HS-5 (cell line): ENCODE data around the gene P3H4.

Experiments
- DNase-seq: peaks from one replicate; pipeline ENCODE4 v3.0.0-alpha.2; 2012; ENCODE audit warnings: low read depth

The P3H4 gene

DNA sequence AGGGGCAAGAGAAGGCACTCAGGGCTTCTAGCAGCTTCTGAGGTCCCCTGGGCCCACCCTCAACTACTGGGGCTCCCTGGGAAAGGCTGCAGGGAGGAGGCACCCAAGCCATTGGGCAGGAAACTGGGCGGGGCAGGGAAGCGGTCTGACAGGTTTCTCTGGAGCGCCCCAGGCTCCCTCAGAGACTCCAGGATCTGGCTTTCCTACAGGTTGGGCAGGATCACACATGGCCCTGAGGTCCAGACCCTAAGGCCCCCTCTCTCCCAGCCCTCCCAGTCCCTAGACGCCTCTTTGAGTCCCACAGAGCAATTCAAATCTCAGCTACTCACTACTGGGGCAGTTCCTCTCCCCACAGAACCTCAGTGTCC is 39.5 kb downstream of the P3H4 start:
- DNase-seq, result no peak

DNA sequence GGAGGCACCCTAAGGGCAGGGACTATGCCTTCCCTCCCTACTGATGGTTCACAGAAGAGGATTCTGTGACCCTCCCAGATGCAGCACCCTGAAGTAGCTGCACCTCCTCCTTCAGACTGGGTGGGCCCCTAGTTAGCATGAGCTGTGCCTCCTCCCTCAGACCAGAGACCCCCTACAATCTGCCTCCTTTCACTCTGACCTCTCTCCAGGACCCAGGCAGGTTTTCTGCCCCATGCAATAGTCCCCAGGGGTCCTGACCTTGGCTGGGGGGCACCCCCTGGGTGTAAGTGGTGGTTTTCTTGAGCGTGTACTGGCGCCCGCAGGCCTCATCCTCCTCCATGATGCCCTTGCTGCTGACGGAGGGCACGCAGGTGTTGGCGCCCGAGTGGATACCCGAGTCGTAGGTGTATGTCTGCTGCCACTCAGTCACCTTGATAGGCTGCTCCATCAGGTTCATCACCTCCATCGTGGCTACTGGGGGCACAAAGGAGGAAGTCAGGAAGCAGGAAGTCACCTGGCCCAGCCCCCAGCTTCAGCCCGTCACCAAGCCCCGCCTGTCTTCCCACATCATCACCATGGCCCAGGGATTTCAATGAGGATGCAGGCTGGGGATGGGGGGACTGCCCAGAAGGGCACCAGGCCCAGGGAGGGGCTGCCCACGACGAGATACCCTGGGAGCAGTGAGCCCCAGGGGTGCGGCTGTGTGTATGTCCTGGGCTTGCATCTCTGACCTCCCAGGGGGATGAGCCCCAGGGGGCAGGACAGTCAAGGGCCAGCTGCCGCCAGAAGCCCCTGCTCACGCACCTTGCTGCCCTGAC is 40.2 kb downstream of the P3H4 start:
- no peak for DNase-seq

DNA sequence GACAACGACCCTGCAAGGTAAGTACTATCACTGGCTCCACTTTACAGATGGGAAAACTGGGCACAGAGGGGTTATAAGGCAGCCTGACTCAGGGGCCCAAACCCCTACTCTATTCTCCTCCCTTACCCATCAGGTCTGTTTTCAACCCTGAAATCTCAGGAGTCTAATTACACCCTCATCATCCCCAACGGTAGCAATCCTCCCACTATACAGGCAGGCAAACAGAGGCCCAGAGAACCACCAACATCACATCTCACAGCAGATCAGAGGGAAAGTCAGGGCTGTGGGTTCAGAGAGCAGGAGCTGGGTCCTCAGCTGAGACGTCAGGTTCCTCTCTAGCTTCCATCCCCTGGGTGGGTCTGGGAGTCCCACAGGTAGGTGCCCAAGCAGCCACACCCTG is 41.8 kb downstream of the P3H4 start:
- no peak for DNase-seq

DNA sequence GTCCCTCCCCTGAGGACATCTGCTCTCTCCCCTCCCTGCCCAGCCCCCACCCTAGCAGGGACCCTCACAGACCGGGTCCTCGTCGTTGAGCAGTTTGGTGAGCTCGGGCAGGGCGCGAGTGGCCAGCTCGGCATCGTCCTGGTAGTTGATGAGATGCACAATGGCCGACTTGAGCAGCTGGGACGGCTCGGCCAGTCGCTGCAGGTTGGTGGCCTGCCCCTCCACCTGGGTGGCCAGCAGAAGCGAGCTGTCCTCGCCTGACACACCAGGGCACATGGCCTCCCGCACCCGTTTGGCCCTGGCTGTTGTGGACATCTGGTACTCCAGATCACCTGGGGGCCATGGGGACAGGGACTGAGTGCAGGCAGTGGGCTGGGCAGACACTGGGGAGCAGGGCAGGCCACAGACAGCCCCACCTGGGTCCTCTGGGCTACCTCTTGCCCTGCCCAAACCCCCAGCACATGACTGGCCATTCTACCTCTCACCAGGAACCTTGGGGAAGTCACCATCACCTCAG is 42.3 kb downstream of the P3H4 start:
- no peak for DNase-seq

DNA sequence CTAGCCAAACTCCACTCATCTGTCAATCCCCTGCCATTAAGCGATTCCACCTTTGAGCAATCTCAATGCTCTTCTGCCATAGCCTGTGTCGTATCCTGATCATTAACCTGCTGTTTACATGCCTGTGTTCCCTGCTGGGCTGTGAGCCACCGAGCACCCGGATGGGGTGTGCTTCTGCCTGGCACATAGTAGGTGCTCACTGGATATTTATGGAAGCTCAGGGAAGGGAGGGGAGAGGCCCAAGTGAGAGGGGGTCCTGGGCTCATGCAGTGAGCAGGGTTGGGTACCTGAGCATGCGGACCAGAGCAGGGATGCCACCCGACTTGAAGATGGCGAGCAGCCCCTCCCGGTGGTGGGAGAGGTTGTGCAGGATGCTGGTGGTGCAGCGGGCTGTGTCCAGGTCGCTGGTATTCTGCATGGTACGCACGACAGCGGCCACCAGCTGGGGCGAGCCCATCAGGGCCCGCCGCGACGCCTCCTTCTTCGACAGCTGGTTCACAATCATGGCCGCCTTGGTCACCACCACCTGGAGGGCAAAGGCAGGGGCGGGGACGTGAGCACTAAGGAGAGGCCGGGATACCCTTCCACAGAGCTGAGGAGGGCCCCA is 43.0 kb downstream of the P3H4 start:
- DNase-seq, result no peak

DNA sequence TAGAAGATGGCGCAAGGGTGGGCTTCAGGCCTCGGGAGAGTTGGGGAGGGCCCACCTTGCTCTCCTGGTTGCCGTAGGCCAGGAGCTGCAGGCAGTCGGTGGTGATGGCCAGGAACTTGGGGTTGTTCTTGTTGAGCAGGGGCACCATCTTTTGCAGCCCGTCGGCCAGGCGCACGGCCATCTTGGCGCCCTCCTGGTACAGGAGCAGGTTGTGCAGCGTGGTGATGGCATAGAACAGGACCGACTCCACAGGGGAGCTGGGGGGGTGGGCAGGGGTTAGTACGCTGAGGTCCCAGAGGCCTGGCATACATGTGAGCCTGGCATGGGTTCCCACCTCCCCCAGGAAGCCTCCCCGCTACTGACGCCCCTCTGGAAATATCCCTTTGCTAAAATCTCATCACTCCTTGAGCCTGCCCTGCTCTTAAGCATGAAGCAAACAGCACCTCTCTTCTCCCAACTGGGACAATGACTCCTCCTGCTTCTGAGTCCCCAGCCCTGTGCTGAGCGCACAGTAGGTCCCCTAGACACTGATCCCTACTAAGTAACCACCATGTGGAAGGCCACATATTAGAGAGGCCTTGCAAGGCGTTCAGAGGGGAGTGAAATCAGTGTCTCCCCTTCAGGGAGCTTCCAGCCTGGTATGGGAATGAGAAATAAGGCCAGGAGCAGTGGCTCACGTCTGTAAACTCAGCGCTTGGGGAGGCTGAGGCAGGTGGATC is 44.3 kb downstream of the P3H4 start:
- no peak for DNase-seq

DNA sequence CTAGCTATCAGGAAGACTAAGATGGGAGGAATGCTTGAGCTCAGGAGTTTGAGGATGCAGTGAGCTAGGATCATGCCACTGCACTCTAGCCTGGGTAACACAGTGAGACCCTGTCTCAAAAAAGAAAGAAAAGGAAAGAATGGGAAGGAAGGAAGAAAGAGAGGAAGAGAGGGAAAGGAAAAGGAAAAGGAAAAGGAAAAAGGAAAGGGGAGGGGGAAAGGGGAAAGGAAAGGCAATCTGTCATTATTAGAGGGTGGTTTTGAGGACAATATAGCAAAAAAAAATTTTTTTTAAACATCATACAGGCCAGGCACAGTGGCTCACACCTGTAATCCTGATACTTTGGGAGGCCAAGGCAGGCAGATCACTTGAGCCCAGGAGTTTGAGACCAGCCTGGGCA is 45.6 kb downstream of the P3H4 start:
- no peak for DNase-seq

DNA sequence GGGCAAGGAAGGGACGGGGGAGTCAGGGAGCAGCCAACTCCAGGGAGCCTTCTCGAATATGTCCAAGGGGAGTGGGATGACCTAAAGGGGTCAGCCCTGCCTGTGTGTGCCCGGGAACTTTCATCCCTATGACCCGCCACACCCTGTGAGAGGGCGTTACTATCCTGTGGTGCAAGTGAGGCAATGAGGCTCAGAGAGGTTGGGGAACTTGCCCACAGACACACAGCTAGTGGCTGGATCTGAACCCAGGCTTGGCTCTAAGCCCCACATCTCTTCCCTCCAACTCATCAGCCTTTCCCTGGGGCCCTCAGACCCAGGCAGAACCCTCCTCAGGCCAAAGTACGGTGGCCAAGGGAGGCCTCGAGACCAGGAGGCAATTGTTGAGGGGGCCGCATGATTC is 48.4 kb downstream of the P3H4 start:
- DNase-seq, result no peak

DNA sequence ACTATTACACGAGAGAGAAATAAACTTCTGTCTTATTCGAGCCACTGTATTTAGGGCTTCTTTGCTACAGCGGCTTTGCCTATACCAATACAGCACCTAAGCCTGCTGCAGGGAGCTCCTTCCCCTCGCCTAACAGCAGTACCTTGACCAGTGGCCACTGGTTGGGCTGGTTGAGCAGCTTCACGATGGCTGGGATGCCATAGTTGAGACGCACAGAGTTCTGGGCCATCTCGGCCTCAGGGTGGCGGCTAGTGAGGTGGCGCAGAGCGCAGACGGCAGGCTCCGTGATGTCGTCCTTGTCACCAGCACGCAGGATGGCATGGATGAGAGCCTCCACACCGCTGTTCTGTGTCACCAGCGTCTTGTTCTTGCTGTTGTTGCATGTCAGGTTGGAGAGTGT is 48.9 kb downstream of the P3H4 start:
- no peak for DNase-seq

DNA sequence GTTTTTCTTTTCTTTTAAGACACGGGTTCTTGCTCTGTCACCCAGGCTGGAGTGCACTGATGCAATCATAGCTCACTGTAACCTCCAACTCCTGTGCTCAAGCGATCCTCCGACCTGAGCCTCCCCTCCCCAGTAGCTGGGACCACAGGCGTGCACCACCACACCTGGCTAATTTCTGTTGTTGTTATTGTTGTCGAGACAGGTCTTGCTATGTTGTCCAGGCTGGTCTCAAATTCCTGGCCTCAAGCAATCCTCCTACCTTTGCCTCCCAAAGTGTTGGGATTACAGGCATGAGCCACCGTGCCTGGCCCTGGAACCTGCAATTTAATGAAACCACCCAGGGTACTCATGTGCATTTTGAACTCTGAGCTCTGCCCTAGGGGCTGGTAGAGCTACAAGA is 49.4 kb downstream of the P3H4 start:
- no peak for DNase-seq

DNA sequence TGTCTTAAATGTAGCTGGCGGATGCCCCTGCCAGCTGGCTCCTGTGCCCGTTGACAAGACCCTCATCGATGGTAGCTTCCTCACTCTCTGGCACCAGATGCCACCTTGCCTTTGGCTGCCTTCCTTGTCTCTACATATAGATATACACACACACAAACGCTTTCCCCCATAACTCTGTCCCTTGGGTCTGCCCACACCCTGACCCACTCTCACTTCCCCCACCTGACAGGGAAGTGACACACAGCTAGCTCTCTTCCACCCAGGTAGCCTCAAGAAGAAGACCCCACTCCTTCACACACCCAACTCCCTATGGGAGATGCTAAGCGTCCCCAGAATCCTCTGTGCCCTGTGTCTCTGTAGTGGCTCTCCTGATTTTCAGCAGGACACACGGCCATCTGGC is 50.9 kb downstream of the P3H4 start:
- no peak for DNase-seq

DNA sequence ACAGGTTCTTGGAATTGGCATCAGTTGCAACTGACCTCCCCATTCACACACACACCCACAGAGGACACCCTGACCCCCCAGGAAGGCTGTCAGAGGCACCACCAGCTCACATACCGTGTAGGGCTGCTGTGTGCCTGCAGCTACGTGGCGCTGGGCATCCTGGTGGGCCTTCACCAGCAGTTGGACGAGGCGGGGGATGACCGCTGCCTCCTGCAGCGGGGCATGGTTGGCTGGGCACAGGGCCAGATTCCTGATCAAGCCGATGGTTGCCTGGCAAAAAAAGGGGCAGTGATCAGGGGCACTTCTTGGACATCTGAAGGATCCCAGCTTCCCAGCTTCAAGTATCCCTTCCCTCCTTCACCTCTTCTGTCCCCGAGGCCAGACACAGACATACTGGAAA is 53.1 kb downstream of the P3H4 start:
- no peak for DNase-seq

DNA sequence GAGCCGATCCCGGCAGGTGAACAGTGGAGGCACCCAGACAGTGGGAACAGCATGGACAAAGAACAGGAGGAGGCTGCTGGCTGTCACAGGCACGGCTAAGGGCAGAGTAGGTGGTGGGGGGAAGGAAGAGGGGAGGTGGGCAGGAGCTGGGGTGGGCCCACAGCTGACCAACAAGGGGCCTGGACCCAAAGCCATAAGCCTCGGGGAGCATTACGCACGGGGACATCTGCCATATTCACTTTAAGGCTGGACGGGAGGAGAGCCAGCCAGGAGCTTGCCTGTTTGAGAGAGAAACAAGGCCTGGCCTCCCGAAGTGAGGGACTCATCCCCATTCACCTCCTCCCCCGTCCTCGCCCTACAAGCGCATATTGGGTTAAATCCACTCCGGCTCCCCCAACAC is 57.7 kb downstream of the P3H4 start:
- DNase-seq, result no peak
